HepG2 (cell line): Measurements from ENCODE around the gene TFEB. TPM values are rescaled to one million over a fixed set of nuclear protein-coding genes. Genes with fewer than 3 reads are reported as not detected.

Source experiments
- ATAC-seq: fragments of 200-7000 bp; cut with Tn5 transposase; 3 replicates; pipeline ENCODE4 v1.9.1; 2020; ENCODE audit warnings: mild to moderate bottlenecking, moderate library complexity
- BruUV-seq: library from RNA; stranded (reverse); fragments of 400-500 nt; replicated peaks from 2 replicates; lab custom pipeline; 2021; lab: Mats Ljungman, UMichigan
- CTCF ChIA-PET: fragments of 300-600 bp; formaldehyde crosslinking; extraction: SDS; loops from one replicate; lab custom pipeline; 2021; ENCODE audit warnings: low total read pairs, inconsistent platforms, low intra/inter-chr PET ratio; lab: Yijun Ruan, JAX
- POLR2A ChIA-PET: fragments of 350-600 bp; sonication (Branson Sonifier 250); formaldehyde crosslinking; loops from one replicate; lab custom pipeline; 2020; ENCODE audit warnings: antibody characterized with exemption, inconsistent platforms; lab: Yijun Ruan, JAX
- DNase-seq: peaks from one replicate; pipeline ENCODE4 v3.0.0-alpha.2; 2015; ENCODE audit warnings: low spot score
- FAIRE-seq: peaks from 3 replicates; lab custom pipeline; 2011; peaks lifted over from hg19 to GRCh38; lab: Jason Lieb, UNC
- H2AFZ ChIP-seq: one replicate; pipeline ENCODE4 v1.6.1; 2011; ENCODE audit warnings: low read length, inconsistent platforms
- H3K27ac ChIP-seq: fragments of 300-600 bp; 3 replicates; pipeline ENCODE4 v1.8.0; 2011; ENCODE audit warnings: mixed run types, mild to moderate bottlenecking, mixed read lengths, low read length, inconsistent platforms; ENCODE audit not compliant: insufficient read depth; ENCODE audit errors: extremely low read length
- H3K27me3 ChIP-seq, 2 experiments: fragments of 200-600 bp in 1 of 2; 2 replicates in 1 of 2; 3 replicates in 1 of 2; pipeline versions ENCODE4 v1.6.0 to v1.8.0; 2011; ENCODE audit warnings: low read length in 2 of 2, mild to moderate bottlenecking in 2 of 2, moderate library complexity in 2 of 2, inconsistent platforms in 1 of 2; ENCODE audit not compliant: insufficient read depth in 2 of 2, control insufficient read depth in 1 of 2
- H3K36me3 ChIP-seq, 2 experiments: fragments of 200-600 bp in 1 of 2; replicated peaks in 1 of 2; 2 replicates in 1 of 2; 3 replicates in 1 of 2; pipeline versions ENCODE4 v1.5.1 to v1.8.0; 2011; ENCODE audit warnings: low read length in 2 of 2, inconsistent platforms in 1 of 2; ENCODE audit not compliant: insufficient read depth in 2 of 2, control insufficient read depth in 1 of 2
- H3K4me1 ChIP-seq: 2 replicates; pipeline ENCODE4 v1.5.1; 2012; ENCODE audit warnings: low read length, inconsistent platforms; ENCODE audit not compliant: insufficient read depth
- H3K4me2 ChIP-seq: 2 replicates; pipeline ENCODE4 v1.6.0; 2011; ENCODE audit warnings: low read depth, low read length, inconsistent platforms
- H3K4me3 ChIP-seq, 3 experiments: fragments of 200-600 bp in 1 of 3; sonication (generic), shearing (Covaris generic) in 1 of 3; replicated peaks in 1 of 3; 2 replicates each; pipeline ENCODE4 v1.5.1; 2011 to 2016; ENCODE audit warnings: low read length in 3 of 3, inconsistent platforms in 2 of 3, low read depth in 2 of 3, mild to moderate bottlenecking in 2 of 3, control low read depth in 1 of 3, mixed read lengths in 1 of 3; ENCODE audit not compliant: insufficient read depth in 1 of 3
- H3K79me2 ChIP-seq: one replicate; pipeline ENCODE4 v1.6.1; 2011; ENCODE audit warnings: low read length, inconsistent platforms; ENCODE audit not compliant: insufficient read depth
- H3K9ac ChIP-seq: 2 replicates; pipeline ENCODE4 v1.6.0; 2011; ENCODE audit warnings: mild to moderate bottlenecking, low read depth, low read length, inconsistent platforms; ENCODE audit not compliant: insufficient read depth
- H3K9me3 ChIP-seq: 2 replicates; pipeline ENCODE4 v1.5.1; 2012; ENCODE audit warnings: mild to moderate bottlenecking, low read length
- H4K20me1 ChIP-seq: 2 replicates; pipeline ENCODE4 v1.6.0; 2011; ENCODE audit warnings: inconsistent platforms, mild to moderate bottlenecking, low read length, moderate library complexity; ENCODE audit not compliant: insufficient read depth
- ARID2 ChIP-seq: sonication (generic); formaldehyde crosslinking; IDR thresholded peaks from 2 replicates; pipeline ENCODE4 v1.8.1; 2022; ENCODE audit warnings: mild to moderate bottlenecking, missing genetic modification reagents, borderline replicate concordance
- GABPB1 ChIP-seq: IDR thresholded peaks from 2 replicates; pipeline ENCODE4 v1.6.1; 2016; ENCODE audit warnings: mild to moderate bottlenecking, missing genetic modification reagents, moderate library complexity, missing compliant biosample characterization
- HNRNPK ChIP-seq: fragments of 200-400 bp; formaldehyde crosslinking; IDR thresholded peaks from 2 replicates; pipeline ENCODE4 v1.6.1; 2018; ENCODE audit warnings: low read length, low read depth, moderate library complexity, mild to moderate bottlenecking; ENCODE audit not compliant: poor library complexity, severe bottlenecking
- MIXL1 ChIP-seq: IDR thresholded peaks from 2 replicates; pipeline ENCODE4 v1.6.1; 2016
- WGBS: methylation state at CpG from one replicate; pipeline ENCODE4 v1.1.6; 2017; ENCODE audit warnings: low lambda C conversion rate; 5-methylcytosine and 5-hydroxymethylcytosine counted together
- in situ Hi-C: cut with HindIII; loops from 2 replicates; pipeline ENCODE4 v1.10.0; 2017; ENCODE audit warnings: low pct_unique_long_range_greater_than_20kb; ENCODE audit not compliant: extremely low pct_ligation_motif_present
- intact Hi-C: fragments of 100-400 bp; cut with micrococcal nuclease; formaldehyde crosslinking; loops from one replicate; pipeline ENCODE4 v1.10.0; 2022; ENCODE audit not compliant: unreplicated experiment
- polyA plus RNA-seq, 8 experiments: library from polyadenylated mRNA; depleted of rRNA in 3 of 8; stranded (reverse) in 7 of 8; unstranded in 1 of 8; fragments of >200 nt; fragmentation: Illumina TruSeq in 4 of 8; extraction: Trizol in 4 of 8; gene quantifications; 2 replicates each; pipeline versions ENCODE4 v1.2.1 to v1.2.3, GENCODE V29; 2011 to 2016; ENCODE audit warnings: low read depth in 4 of 8, missing spikeins in 1 of 8, mixed read lengths in 1 of 8; ENCODE audit not compliant: insufficient read depth in 1 of 8
- total RNA-seq, 5 experiments: library from RNA; depleted of rRNA; stranded (reverse); fragments of >200 nt; fragmentation: Illumina TruSeq; extraction: Trizol; gene quantifications; 2 replicates each; pipeline ENCODE4 v1.2.3, GENCODE V29; 2016; ENCODE audit warnings: low read depth in 1 of 5
- TF ChIP-seq, protein P1 (sequence below): sonication (generic); formaldehyde crosslinking; IDR thresholded peaks from 2 replicates; pipeline ENCODE4 v1.8.1; 2023; ENCODE audit warnings: mild to moderate bottlenecking, missing genetic modification reagents

TFEB gene
- total and polyA plus RNA-seq, 2 of the 13 experiments (the other 11 are each of a cell fraction or from before 2014, with no cell fraction given), result 13.3 to 18.7 TPM

- ATAC-seq, result no peak; the same call in 1 of the 3 replicates
- Histone ChIP-seq H3K27me3 (peaks cover 10 to 87% of the 10 kb centered on the region in 2 experiments), H3K27ac (no peak within 1 kb of the TSS), H3K9me3 (no peaks in the 10 kb centered on the region), H3K4me2 (peak within 1 kb of the TSS; percentile 50), H2AFZ (no peak within 1 kb of the TSS), H3K4me1 (peaks cover 30% of the 10 kb centered on the region), H3K9ac (no peak within 1 kb of the TSS), H3K79me2 (no peaks in the 10 kb centered on the region), H4K20me1 (no peaks in the 10 kb centered on the region), H3K36me3 (no peaks in the 10 kb centered on the region), H3K4me3 (peak within 1 kb of the TSS in 2 of 3 experiments; percentile 48 to 51; a peak in 3 of 6 replicates)
- ChIA-PET CTCF (no interaction called here), POLR2A (no interaction called here)
- no peak for FAIRE-seq
- TF ChIP-seq ARID2 (CRISPR knock-in tag) (0 out of 2 replicates have a peak, but pooled peaks have one; percentile 44), GABPB1 (CRISPR knock-in tag) (0 out of 2 replicates have a peak, but pooled peaks have one; percentile 7), MIXL1 (CRISPR knock-in tag) (no peak), HNRNPK (peak; percentile 81)
- TF ChIP-seq, protein P1, sequence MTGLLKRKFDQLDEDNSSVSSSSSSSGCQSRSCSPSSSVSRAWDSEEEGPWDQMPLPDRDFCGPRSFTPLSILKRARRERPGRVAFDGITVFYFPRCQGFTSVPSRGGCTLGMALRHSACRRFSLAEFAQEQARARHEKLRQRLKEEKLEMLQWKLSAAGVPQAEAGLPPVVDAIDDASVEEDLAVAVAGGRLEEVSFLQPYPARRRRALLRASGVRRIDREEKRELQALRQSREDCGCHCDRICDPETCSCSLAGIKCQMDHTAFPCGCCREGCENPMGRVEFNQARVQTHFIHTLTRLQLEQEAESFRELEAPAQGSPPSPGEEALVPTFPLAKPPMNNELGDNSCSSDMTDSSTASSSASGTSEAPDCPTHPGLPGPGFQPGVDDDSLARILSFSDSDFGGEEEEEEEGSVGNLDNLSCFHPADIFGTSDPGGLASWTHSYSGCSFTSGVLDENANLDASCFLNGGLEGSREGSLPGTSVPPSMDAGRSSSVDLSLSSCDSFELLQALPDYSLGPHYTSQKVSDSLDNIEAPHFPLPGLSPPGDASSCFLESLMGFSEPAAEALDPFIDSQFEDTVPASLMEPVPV, result 0 out of 2 replicates have a peak, but pooled peaks have one; percentile 33
- in situ Hi-C loops, result no loop called here
- WGBS, result 6% methylated on average over 74 of the region's 86 CpGs
- no peak for DNase-seq
- intact Hi-C loops, result no loop called here
- BruUV-seq, result no TSS peak
Observed at GRCh38 chr6:41638002-41638934, 97.1 kb downstream of the TFEB start, which contains the start of gene MDFI. Gene MDFI, plus strand, starts transcription at chr6:41638468. Its CDS starts 282 bp downstream, at chr6:41638750.
